ENCODE measurements around the gene PIK3R2. TPM values are rescaled to one million over a fixed set of nuclear protein-coding genes. Genes with fewer than 3 reads are reported as not detected.
"Not testable (repeated sequence)": the region's sequence is repeated elsewhere in the genome, so short reads cannot be mapped to it uniquely, and the experiment has no call there.

The PIK3R2 gene
- total RNA-seq, 1 donor from 2014 or later, result 36.4 TPM

DNA sequence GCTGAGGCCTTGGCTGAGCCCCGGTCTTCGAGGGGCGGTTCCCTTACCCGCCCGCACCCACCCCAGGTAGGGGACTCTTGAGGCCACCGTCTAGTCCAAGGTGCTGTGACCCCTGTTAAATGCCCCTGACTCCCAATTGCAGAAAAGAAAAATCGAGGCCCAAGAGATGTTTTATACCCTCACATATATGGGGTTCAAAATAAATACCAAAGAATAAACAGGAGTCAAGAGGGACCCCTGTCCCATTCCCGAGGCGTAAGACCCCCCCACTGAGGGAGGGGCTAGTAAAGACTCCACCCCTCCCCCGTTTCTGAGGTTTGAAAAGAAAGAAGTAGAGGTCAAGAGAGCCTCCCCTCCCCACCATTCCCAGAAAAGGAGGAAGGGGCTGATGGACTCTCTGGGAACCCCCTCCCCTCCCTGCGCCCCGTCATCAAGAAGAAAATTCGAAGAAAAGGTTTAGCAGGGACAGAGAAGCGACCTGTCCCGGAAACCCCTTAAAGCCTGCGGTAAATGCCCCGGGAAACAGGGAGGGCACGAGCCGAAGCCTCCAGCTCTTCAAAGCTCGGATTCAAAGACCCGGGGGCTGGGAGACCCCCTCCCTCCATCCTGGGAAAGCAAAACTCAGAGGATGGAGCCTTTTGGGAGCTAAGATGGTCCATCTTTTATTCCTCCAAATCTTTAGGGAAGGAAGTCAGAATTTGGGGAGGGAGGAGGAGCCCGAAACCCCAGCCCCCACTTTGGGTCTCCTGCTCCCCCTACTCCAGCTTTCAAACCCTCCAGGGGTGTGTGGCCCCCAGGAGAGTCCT is 51.6 kb downstream of the PIK3R2 start:
- TF ChIP-seq, protein P1, sequence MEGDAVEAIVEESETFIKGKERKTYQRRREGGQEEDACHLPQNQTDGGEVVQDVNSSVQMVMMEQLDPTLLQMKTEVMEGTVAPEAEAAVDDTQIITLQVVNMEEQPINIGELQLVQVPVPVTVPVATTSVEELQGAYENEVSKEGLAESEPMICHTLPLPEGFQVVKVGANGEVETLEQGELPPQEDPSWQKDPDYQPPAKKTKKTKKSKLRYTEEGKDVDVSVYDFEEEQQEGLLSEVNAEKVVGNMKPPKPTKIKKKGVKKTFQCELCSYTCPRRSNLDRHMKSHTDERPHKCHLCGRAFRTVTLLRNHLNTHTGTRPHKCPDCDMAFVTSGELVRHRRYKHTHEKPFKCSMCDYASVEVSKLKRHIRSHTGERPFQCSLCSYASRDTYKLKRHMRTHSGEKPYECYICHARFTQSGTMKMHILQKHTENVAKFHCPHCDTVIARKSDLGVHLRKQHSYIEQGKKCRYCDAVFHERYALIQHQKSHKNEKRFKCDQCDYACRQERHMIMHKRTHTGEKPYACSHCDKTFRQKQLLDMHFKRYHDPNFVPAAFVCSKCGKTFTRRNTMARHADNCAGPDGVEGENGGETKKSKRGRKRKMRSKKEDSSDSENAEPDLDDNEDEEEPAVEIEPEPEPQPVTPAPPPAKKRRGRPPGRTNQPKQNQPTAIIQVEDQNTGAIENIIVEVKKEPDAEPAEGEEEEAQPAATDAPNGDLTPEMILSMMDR (IDR thresholded peaks at IDR 0.05; ENCODE audit: partially characterized antibody, unreplicated experiment), result no peak
- Mint-ChIP-seq H3K4me3 (ENCODE audit: unreplicated experiment) (peak overlapping the region; percentile 87), H3K27me3 (ENCODE audit: unreplicated experiment) (peaks cover 4% of the 10 kb centered on the region), H3K4me1 (ENCODE audit: low read depth, unreplicated experiment) (peaks cover 3% of the 10 kb centered on the region), H3K9me3 (ENCODE audit: unreplicated experiment) (peaks cover 2% of the 10 kb centered on the region), H3K36me3 (ENCODE audit: unreplicated experiment) (no peaks in the 10 kb centered on the region), H3K27ac (ENCODE audit: unreplicated experiment) (peak overlapping the region; percentile 87)
- DNase-seq, result peak; percentile 73

DNA sequence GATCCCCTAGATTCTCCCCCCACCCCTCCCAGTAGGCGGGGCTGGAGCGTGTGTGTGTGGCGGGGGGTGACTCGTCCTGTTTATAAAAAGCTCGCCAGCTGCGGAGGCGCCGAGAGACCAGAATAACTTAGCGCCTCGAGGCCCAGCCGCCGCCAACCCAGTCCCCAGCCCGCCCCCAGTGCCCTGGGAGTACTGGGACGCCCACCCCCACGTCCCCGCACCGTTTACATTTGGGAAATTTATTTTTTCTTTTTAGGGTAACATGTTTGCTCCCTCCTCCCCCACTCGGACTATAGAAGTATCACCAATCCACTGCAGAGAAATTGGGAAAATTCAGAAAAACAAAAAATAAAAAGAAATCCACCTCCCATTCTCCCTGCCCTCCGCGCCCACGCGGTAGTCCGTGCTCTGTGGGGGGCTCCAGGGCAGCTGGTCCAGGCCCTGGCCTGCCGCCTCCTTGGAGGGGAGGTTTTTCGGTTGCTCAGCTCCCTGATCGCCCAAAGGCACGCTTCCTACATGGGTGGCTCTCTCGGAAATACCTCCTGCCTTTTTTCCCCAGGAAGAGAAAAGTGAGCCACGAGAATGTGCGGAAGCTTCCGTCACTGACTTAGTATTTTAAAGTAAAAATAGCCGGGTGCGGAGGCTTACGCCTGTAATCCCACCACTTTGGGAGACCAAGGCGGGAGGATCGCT is 52.4 kb downstream of the PIK3R2 start:
- Mint-ChIP-seq H3K4me1 (ENCODE audit: low read depth, unreplicated experiment) (peaks cover 3% of the 10 kb centered on the region), H3K4me3 (ENCODE audit: unreplicated experiment) (peak overlapping the region; percentile 87), H3K27ac (ENCODE audit: unreplicated experiment) (peak overlapping the region; percentile 87), H3K27me3 (ENCODE audit: unreplicated experiment) (peaks cover 3% of the 10 kb centered on the region), H3K36me3 (ENCODE audit: unreplicated experiment) (no peaks in the 10 kb centered on the region), H3K9me3 (ENCODE audit: unreplicated experiment) (peaks cover 2% of the 10 kb centered on the region)
- TF ChIP-seq, protein P1 (IDR thresholded peaks at IDR 0.05; ENCODE audit: partially characterized antibody, unreplicated experiment), result no peak
- DNase-seq, result peak; percentile 64

DNA sequence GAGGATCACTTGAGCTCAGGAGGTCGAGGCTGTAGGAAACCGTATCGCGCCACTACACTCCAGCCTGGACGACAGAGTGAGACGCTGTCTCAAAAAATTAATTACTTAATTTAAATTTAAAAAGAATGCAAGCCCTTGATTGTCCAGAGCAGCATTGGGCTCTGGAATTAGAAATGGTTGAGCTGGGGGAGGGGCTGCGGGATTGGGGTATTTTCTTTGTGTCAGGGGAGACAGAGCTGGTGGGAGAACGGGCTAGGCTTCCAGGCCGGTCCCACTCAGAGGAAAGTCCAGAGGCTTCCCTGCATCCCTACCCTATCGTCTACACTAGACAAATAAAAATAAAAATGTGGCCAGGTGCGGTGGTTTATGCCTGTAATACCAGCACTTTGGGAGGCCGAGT is 53.1 kb downstream of the PIK3R2 start:
- H3K9me3 Mint-ChIP-seq (ENCODE audit: unreplicated experiment), result peaks cover 2% of the 10 kb centered on the region
- H3K27ac Mint-ChIP-seq (ENCODE audit: unreplicated experiment), result no peak overlapping the region
- no peak for DNase-seq
- H3K36me3 Mint-ChIP-seq (ENCODE audit: unreplicated experiment), result no peaks in the 10 kb centered on the region
- H3K27me3 Mint-ChIP-seq (ENCODE audit: unreplicated experiment), result peaks cover 3% of the 10 kb centered on the region
- H3K4me1 Mint-ChIP-seq (ENCODE audit: low read depth, unreplicated experiment), result peaks cover 3% of the 10 kb centered on the region
- TF ChIP-seq, protein P1 (IDR thresholded peaks at IDR 0.05; ENCODE audit: partially characterized antibody, unreplicated experiment), result no peak
- H3K4me3 Mint-ChIP-seq (ENCODE audit: unreplicated experiment), result peak overlapping the region; percentile 87

DNA sequence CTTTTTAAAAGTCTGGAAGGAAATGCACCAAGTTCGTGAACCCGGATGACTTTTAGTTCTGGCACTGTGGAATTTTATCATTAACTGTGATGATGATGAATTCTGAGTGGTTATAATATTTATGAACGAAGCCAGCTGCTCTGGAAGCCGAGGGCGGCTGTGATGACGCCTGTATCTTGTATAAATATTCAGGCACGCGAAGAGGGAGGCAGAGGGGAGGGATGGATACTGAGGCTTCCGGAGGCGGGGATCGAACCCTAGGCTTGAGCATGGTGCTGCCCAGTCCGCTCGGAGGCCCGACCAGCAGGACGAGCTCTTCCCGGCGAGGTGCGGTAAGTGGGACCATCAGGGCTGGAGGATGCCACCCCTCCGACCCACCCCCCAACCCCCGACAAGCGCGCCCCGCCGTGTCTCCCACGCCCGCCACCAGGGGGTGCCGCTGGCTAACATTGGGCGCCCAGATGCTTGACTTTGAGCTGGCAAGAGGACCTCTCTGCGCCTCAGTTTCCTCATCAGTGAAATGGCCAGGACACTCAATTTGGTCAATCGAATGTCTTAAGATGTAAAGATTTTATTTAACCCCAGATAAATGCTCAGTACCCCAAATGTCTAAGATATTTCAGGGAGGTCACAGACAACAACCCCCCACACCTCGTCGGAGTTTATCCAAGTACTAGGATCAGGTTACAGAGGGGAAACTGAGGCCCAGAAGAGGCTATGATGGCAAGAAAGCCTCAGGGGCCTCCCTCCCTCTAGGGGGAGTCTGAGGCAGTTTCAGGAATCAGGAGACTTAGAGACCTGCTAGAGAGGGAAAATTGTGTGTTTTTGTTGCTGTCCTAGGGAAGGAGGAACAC is 55.4 kb downstream of the PIK3R2 start:
- Mint-ChIP-seq H3K4me1 (ENCODE audit: low read depth, unreplicated experiment) (peaks cover under 1% of the 10 kb centered on the region), H3K9me3 (ENCODE audit: unreplicated experiment) (peaks cover 2% of the 10 kb centered on the region), H3K36me3 (ENCODE audit: unreplicated experiment) (no peaks in the 10 kb centered on the region), H3K27ac (ENCODE audit: unreplicated experiment) (no peak overlapping the region), H3K4me3 (ENCODE audit: unreplicated experiment) (no peak overlapping the region), H3K27me3 (ENCODE audit: unreplicated experiment) (peaks cover 3% of the 10 kb centered on the region)
- peak; percentile 65 for DNase-seq
- TF ChIP-seq, protein P1 (IDR thresholded peaks at IDR 0.05; ENCODE audit: partially characterized antibody, unreplicated experiment), result peak; percentile 80

DNA sequence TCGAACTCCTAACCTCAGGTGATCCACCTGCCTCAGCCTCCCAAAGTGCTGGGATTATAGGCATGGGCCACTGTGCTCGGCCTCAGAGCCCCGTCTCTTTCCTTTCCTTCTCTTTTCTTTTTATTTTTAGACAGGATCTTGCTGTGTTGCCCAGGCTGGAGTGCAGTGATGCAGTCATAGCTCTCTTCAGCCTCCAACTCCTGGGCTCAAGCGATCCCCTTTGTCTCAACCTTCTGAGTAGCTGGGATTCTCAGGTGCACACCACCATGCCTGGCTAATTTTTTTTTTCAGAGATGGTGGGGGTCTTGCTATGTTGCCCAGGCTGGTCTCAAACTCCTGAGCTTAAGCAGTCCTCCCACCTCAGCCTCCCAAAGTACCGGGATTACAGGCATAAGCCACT is 56.9 kb downstream of the PIK3R2 start:
- not testable (repeated sequence) for DNase-seq; H3K4me1 Mint-ChIP-seq (ENCODE audit: low read depth, unreplicated experiment); H3K27me3 Mint-ChIP-seq (ENCODE audit: unreplicated experiment); H3K9me3 Mint-ChIP-seq (ENCODE audit: unreplicated experiment); H3K36me3 Mint-ChIP-seq (ENCODE audit: unreplicated experiment); H3K4me3 Mint-ChIP-seq (ENCODE audit: unreplicated experiment); H3K27ac Mint-ChIP-seq (ENCODE audit: unreplicated experiment)

Data from glutamatergic neuron (in vitro differentiated cells).